ENCODE measurements around the gene ZC3H7B.
"Not testable (repeated sequence)": the region's sequence is repeated elsewhere in the genome, so short reads cannot be mapped to it uniquely, and the experiment has no call there.

ZC3H7B gene, protein sequence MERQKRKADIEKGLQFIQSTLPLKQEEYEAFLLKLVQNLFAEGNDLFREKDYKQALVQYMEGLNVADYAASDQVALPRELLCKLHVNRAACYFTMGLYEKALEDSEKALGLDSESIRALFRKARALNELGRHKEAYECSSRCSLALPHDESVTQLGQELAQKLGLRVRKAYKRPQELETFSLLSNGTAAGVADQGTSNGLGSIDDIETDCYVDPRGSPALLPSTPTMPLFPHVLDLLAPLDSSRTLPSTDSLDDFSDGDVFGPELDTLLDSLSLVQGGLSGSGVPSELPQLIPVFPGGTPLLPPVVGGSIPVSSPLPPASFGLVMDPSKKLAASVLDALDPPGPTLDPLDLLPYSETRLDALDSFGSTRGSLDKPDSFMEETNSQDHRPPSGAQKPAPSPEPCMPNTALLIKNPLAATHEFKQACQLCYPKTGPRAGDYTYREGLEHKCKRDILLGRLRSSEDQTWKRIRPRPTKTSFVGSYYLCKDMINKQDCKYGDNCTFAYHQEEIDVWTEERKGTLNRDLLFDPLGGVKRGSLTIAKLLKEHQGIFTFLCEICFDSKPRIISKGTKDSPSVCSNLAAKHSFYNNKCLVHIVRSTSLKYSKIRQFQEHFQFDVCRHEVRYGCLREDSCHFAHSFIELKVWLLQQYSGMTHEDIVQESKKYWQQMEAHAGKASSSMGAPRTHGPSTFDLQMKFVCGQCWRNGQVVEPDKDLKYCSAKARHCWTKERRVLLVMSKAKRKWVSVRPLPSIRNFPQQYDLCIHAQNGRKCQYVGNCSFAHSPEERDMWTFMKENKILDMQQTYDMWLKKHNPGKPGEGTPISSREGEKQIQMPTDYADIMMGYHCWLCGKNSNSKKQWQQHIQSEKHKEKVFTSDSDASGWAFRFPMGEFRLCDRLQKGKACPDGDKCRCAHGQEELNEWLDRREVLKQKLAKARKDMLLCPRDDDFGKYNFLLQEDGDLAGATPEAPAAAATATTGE

GRCh38 chr22:41301085-41302020, at the start of gene ZC3H7B:
Gene ZC3H7B (plus strand): TSS chr22:41301525. CDS start chr22:41320661, 19,136 bp downstream.
- DNase-seq (ENCODE audit: low read depth): no peak

DNA sequence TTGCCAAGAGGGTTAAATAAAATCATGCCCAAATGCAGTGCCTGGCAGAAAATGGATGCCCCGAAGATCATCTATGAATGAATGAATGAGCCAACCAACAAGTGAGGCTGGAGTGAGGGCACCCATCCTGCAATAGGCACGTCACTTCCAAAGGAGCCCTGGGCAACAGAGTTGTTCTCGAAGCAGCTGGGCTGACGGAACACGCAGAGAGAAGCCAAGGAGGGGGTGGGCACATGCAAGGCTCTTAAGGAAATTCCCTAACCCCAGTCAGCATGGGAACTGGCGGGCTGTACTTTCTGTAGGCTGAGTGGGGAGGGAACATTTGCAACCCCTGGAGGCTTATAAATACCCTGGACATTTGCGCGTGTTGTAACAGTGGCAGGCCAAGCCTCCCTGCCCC, 49.0 kb upstream of the ZC3H7B start:
- DNase-seq (ENCODE audit: low read depth): no peak

GRCh38 chr22:41254230-41254629, 47.1 kb upstream of the ZC3H7B start:
- DNase-seq (ENCODE audit: low read depth): no peak

GRCh38 chr22:41256254-41257253, 44.8 kb upstream of the ZC3H7B start:
- DNase-seq (ENCODE audit: low read depth): no peak

- DNase-seq (ENCODE audit: low read depth): no peak
These were observed 43.6 kb upstream of the ZC3H7B start for GRCh38 chr22:41257696-41258095.

DNA sequence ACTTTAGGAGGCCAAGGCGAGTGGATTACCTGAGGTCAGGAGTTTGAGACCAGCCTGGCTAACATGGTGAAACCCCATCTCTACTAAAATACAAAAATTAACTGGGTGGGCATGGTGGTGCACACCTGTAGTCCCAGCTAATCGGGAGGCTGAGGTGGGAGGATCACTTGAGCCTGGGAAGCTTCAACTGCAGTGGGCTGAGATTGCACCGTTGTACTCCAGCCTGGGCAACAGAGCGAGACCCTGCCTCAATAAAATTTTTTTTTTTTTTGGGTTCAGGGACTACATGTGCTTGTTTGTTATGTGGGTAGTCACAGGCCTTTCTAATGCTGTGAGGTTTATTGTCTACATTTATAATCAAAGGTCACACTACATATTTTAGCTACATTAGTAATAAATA, 41.6 kb upstream of the ZC3H7B start:
- DNase-seq (ENCODE audit: low read depth): not testable (repeated sequence)

GRCh38 chr22:41260871-41261270, 40.5 kb upstream of the ZC3H7B start:
- DNase-seq (ENCODE audit: low read depth): no peak

DNA sequence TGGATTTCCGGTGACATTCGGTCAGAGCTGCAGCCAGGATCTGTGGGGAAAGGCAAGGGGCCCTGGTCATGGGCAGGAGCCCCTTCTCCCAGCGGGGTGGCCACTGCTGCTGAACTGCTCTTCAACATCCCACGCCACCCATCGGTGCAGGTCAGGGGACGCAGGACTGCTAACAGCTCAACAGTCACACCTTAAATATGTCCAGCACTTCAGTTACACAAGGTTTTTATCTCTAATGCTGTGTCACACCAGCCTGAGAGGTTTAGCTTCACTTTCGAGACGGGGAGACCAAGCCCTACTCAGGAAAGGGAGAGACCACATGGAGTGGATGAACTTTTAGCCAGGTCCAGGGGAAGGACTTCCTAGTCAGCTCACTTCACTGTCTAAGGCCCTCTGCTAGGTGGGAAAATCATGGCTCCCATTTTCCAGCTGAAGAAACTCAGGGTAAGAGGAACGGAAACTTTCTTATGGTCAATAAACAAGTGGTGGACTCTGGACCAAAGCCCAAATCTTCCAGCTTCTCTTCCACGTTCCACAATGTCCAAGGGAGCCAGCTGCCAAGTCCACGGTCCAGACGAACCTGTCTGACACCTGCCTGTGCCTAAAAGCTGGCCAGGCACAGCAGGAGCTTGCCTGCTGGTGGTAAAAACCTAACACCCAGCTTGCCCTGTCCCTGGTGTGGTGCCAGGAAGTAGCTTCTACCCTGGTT, 39.6 kb upstream of the ZC3H7B start:
- no peak for DNase-seq (ENCODE audit: low read depth)

DNA sequence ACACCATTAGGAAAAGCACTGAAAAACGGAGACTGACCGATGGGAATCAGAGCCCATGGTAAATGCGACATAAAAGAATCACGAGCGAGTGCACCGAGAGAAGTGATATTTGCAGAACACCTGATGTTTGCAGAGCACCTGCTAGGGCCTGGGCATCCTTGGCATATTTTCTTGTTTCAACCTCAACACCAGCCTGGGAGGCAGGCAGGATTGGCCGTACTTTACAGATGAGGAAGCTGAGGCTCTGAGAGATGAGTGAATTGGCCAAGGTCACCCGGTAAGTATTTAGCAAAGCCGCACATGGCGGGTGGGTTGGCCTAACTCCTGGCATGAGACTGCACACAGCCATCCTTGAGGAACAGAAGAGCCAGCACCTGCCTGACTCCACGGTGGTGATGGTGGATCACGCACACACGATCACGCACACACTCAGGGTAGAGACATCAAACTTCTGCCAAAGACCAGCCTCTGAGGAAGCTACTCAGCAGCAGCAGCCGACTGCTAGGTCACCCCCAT, 39.0 kb upstream of the ZC3H7B start:
- no peak for DNase-seq (ENCODE audit: low read depth)

DNA sequence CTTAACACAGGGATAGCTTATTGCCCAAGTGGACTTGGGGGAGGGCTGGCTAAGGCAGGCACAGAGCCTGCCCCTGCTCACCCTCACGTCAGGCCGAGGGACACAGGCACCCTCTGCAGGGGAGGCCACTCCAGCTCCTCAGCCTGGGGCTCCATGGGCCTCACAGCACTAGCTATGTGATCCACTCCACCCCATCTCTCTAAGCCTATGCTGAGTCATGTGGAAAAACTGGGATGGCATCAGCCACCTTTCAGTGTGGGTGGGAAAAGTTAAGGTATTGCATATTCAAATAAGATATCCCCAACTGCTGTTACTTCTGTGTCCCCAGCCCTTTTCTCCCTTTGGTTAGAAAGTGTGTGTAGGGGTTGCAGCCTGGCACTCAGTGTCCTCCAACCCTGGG, 37.6 kb upstream of the ZC3H7B start:
- DNase-seq (ENCODE audit: low read depth): no peak

- no peak for DNase-seq (ENCODE audit: low read depth)
These were observed 36.9 kb upstream of the ZC3H7B start for GRCh38 chr22:41264408-41264941.

DNA sequence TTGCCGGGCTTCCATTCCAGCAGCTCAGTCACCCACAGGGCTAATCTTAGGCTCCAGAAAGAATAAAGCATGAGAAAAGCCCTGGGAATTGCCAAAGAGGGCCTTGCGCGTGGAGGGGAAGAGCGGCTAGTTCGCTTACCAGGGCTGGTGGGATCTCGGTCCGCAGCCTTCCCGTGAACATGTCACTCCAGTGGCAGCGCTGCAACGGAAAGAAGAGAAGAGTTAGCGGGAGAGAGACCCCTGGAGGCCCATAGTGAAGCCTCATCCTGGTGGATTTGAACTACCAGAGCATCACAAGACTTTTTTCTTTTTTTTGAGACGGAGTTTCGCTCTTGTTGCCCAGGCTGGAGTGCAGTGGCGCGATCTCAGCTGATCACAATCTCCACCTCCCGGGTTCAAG, 33.4 kb upstream of the ZC3H7B start:
- DNase-seq (ENCODE audit: low read depth): no peak

GRCh38 chr22:41271787-41272186, 29.5 kb upstream of the ZC3H7B start:
- DNase-seq (ENCODE audit: low read depth): no peak

- DNase-seq (ENCODE audit: low read depth): no peak
These were observed 28.2 kb upstream of the ZC3H7B start for GRCh38 chr22:41273128-41273527.

GRCh38 chr22:41274856-41275255, 26.5 kb upstream of the ZC3H7B start:
- no peak for DNase-seq (ENCODE audit: low read depth)

GRCh38 chr22:41280065-41280464, 21.3 kb upstream of the ZC3H7B start:
- no peak for DNase-seq (ENCODE audit: low read depth)

DNA sequence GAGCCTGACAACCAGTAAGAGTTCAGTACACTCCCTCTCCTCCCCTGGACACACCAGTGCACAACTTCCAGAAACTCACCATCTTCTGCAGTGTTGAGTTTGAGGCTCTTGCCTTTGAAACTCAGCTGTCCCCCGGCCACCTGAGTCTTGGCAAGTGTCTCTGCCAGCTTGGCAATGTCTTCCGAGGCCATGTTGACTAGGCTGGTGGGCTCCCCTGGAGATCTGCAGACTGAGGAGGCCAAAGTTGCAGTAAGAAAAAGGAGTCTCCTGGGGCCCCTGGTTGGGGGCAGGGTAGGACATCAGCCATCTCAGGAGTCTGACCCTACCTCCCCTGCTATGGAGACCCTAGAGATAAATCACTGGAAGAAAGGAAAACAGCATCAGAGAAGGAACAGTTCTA, 20.5 kb upstream of the ZC3H7B start:
- no peak for DNase-seq (ENCODE audit: low read depth)

GRCh38 chr22:41284465-41284864, 16.9 kb upstream of the ZC3H7B start:
- DNase-seq (ENCODE audit: low read depth): no peak

DNA sequence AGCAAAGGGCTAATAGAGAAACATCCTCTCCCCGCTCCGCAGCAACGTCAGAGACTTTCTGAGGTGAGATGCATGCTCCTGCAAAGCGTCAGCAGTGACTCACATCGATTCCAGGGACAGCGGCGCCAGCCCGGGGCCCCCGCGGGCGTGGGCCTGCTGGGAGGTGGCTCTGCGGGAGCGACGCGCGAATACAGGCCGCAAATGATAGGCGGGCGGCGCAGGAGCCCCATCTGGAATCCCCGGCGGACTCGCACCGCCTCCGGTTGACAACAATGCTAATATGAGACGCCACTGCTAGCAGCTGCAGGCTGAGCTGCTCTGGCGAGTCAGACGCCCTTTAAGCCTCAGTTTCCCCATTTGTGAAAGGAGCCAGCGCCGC, 15.9 kb upstream of the ZC3H7B start:
- DNase-seq (ENCODE audit: low read depth): peak; percentile 65
